IMR-90 (cell line): ENCODE data around the gene OTUB2. TPM values are rescaled to one million over a fixed set of nuclear protein-coding genes. Genes with fewer than 3 reads are reported as not detected.

ENCODE experiments used
- ATAC-seq: fragments of 200-7000 bp; cut with Tn5 transposase; 2 replicates; pipeline ENCODE4 v1.9.1; 2020; ENCODE audit warnings: low read depth, mild to moderate bottlenecking, moderate library complexity
- BruUV-seq: library from RNA; stranded (reverse); fragments of 400-500 nt; replicated peaks from 2 replicates; lab custom pipeline; 2021; lab: Mats Ljungman, UMichigan
- CTCF ChIA-PET: fragments of 300-600 bp; formaldehyde crosslinking; extraction: SDS; loops from one replicate; lab custom pipeline; 2021; ENCODE audit warnings: antibody characterized with exemption; lab: Yijun Ruan, JAX
- POLR2A ChIA-PET: fragments of 300-600 bp; sonication (Branson Sonifier 250); formaldehyde crosslinking; loops from one replicate; lab custom pipeline; 2022; ENCODE audit warnings: antibody characterized with exemption; ENCODE audit not compliant: unreplicated experiment; lab: Charles Lee
- DNase-seq: peaks from one replicate; pipeline ENCODE4 v3.0.0; 2013
- H2AFZ ChIP-seq: replicated peaks from 2 replicates; pipeline ENCODE3; 2013; ENCODE audit warnings: low read length, mild to moderate bottlenecking; ENCODE audit not compliant: poor library complexity
- H2AK5ac ChIP-seq: 2 replicates; pipeline ENCODE4 v1.6.1; 2013; ENCODE audit warnings: low read depth, low read length, inconsistent platforms
- H2AK9ac ChIP-seq: replicated peaks from 2 replicates; pipeline ENCODE3; 2013; ENCODE audit warnings: mild to moderate bottlenecking, low read depth, low read length, moderate library complexity; ENCODE audit not compliant: poor library complexity
- H2BK120ac ChIP-seq: 2 replicates; pipeline ENCODE4 v1.6.1; 2013; ENCODE audit warnings: low read depth, low read length, inconsistent platforms
- H2BK15ac ChIP-seq: 3 replicates; pipeline ENCODE4 v1.6.1; 2013; ENCODE audit warnings: low read depth, low read length, inconsistent platforms
- H2BK20ac ChIP-seq: 2 replicates; pipeline ENCODE4 v1.6.1; 2013; ENCODE audit warnings: low read depth, mild to moderate bottlenecking, inconsistent platforms, low read length, moderate library complexity
- H2BK5ac ChIP-seq: 2 replicates; pipeline ENCODE4 v1.6.1; 2013; ENCODE audit warnings: mild to moderate bottlenecking, low read depth, low read length, inconsistent platforms; ENCODE audit not compliant: poor library complexity, severe bottlenecking
- H3K14ac ChIP-seq: replicated peaks from 2 replicates; pipeline ENCODE4 v1.6.1; 2013; ENCODE audit warnings: low read depth, low read length, inconsistent platforms
- H3K18ac ChIP-seq: 2 replicates; pipeline ENCODE4 v1.6.1; 2013; ENCODE audit warnings: low read depth, low read length, control low read depth
- H3K23ac ChIP-seq: 2 replicates; pipeline ENCODE4 v1.6.1; 2013; ENCODE audit warnings: low read depth, low read length, inconsistent platforms
- H3K27ac ChIP-seq: 2 replicates; pipeline ENCODE4 v1.5.1; 2013; ENCODE audit warnings: mild to moderate bottlenecking, control low read depth, low read length; ENCODE audit not compliant: insufficient read depth
- H3K27me3 ChIP-seq: 2 replicates; pipeline ENCODE4 v1.6.1; 2013; ENCODE audit warnings: low read length; ENCODE audit not compliant: control insufficient read depth, insufficient read depth
- H3K36me3 ChIP-seq: 2 replicates; pipeline ENCODE4 v1.6.1; 2013; ENCODE audit warnings: low read length, mixed read lengths; ENCODE audit not compliant: control insufficient read depth, insufficient read depth
- H3K4ac ChIP-seq: 2 replicates; pipeline ENCODE4 v1.6.1; 2013; ENCODE audit warnings: low read depth, low read length, inconsistent platforms
- H3K4me1 ChIP-seq: 2 replicates; pipeline ENCODE4 v1.6.1; 2013; ENCODE audit warnings: low read length, mixed read lengths; ENCODE audit not compliant: control insufficient read depth, insufficient read depth
- H3K4me2 ChIP-seq: 2 replicates; pipeline ENCODE4 v1.6.1; 2013; ENCODE audit warnings: low read depth, mild to moderate bottlenecking, control low read depth, low read length, moderate library complexity
- H3K4me3 ChIP-seq: 2 replicates; pipeline ENCODE4 v1.5.1; 2013; ENCODE audit warnings: low read depth, mild to moderate bottlenecking, control low read depth, low read length, moderate library complexity; ENCODE audit not compliant: insufficient read depth
- H3K56ac ChIP-seq: 2 replicates; pipeline ENCODE4 v1.6.1; 2013; ENCODE audit warnings: low read length, inconsistent platforms; ENCODE audit not compliant: insufficient read depth; ENCODE audit errors: extremely low read depth
- H3K79me1 ChIP-seq, 2 experiments: 2 replicates each; pipeline ENCODE4 v1.6.1; 2013; ENCODE audit warnings: low read length in 2 of 2, inconsistent platforms in 1 of 2, low read depth in 1 of 2
- H3K9ac ChIP-seq: 2 replicates; pipeline ENCODE4 v1.6.1; 2013; ENCODE audit warnings: low read depth, low read length, control low read depth
- H3K9me1 ChIP-seq: 2 replicates; pipeline ENCODE4 v1.6.1; 2013; ENCODE audit warnings: low read length, inconsistent platforms; ENCODE audit not compliant: insufficient read depth
- H3K9me3 ChIP-seq: 2 replicates; pipeline ENCODE4 v1.6.1; 2013; ENCODE audit warnings: low read length; ENCODE audit not compliant: control insufficient read depth, insufficient read depth
- H4K20me1 ChIP-seq: 2 replicates; pipeline ENCODE4 v1.6.1; 2013; ENCODE audit warnings: low read length, inconsistent platforms; ENCODE audit not compliant: insufficient read depth
- H4K5ac ChIP-seq: 2 replicates; pipeline ENCODE4 v1.6.1; 2013; ENCODE audit warnings: mild to moderate bottlenecking, low read depth, low read length, control low read depth
- H4K8ac ChIP-seq, 2 experiments: 2 replicates each; pipeline ENCODE4 v1.6.1; 2013; ENCODE audit warnings: low read depth in 2 of 2, low read length in 2 of 2, control low read depth in 1 of 2, inconsistent platforms in 1 of 2
- H4K91ac ChIP-seq: 2 replicates; pipeline ENCODE4 v1.6.1; 2013; ENCODE audit warnings: low read depth, low read length, inconsistent platforms; ENCODE audit not compliant: insufficient read depth
- BHLHE40 ChIP-seq: fragments of 150-350 bp; IDR thresholded peaks from 2 replicates; pipeline ENCODE4 v1.6.1; 2016; ENCODE audit warnings: mild to moderate bottlenecking, low read depth, low read length
- CEBPB ChIP-seq: IDR thresholded peaks from 2 replicates; pipeline ENCODE4 v1.6.1; 2012; ENCODE audit warnings: low read depth, low read length, improper control_type of control experiment
- CHD1 ChIP-seq: IDR thresholded peaks from 2 replicates; pipeline ENCODE4 v1.6.1; 2012; ENCODE audit warnings: low read depth, low read length, improper control_type of control experiment
- FOS ChIP-seq: fragments of 150-350 bp; IDR thresholded peaks from 2 replicates; pipeline ENCODE4 v1.6.1; 2016; ENCODE audit warnings: low read depth, low read length
- MAFK ChIP-seq: IDR thresholded peaks from 2 replicates; pipeline ENCODE4 v1.6.1; 2012; ENCODE audit warnings: low read depth, low read length, improper control_type of control experiment
- MAZ ChIP-seq: IDR thresholded peaks from 2 replicates; pipeline ENCODE4 v1.6.1; 2012; ENCODE audit warnings: low read depth, mild to moderate bottlenecking, low read length, improper control_type of control experiment, moderate library complexity, borderline replicate concordance
- MXI1 ChIP-seq: IDR thresholded peaks from 2 replicates; pipeline ENCODE4 v1.6.1; 2012; ENCODE audit warnings: low read depth, mild to moderate bottlenecking, low read length, moderate library complexity, borderline replicate concordance
- NFE2L2 ChIP-seq: fragments of 150-350 bp; IDR thresholded peaks from 2 replicates; pipeline ENCODE4 v1.6.1; 2016; ENCODE audit warnings: low read depth, mild to moderate bottlenecking, low read length
- POLR2A ChIP-seq: IDR thresholded peaks from 2 replicates; pipeline ENCODE4 v1.6.1; 2012; ENCODE audit warnings: mild to moderate bottlenecking, low read depth, low read length
- RAD21 ChIP-seq: IDR thresholded peaks from 2 replicates; pipeline ENCODE4 v1.6.1; 2012; ENCODE audit warnings: low read length, improper control_type of control experiment
- RCOR1 ChIP-seq: IDR thresholded peaks from 2 replicates; pipeline ENCODE4 v1.6.1; 2012; ENCODE audit warnings: mild to moderate bottlenecking, low read length, improper control_type of control experiment; ENCODE audit not compliant: insufficient replicate concordance
- RFX5 ChIP-seq: IDR thresholded peaks from 2 replicates; pipeline ENCODE4 v1.8.0; 2012; ENCODE audit warnings: low read depth, mild to moderate bottlenecking, low read length, moderate library complexity
- SMC3 ChIP-seq: fragments of 150-350 bp; IDR thresholded peaks from 2 replicates; pipeline ENCODE4 v1.6.1; 2016; ENCODE audit warnings: low read depth, mild to moderate bottlenecking, antibody characterized with exemption, low read length, moderate library complexity
- WGBS, 2 experiments: methylation state at CpG; one replicate each; pipeline versions ENCODE4 v1.1.5 to v1.1.7; 2013; ENCODE audit warnings: missing lambda C conversion rate in 2 of 2; ENCODE audit not compliant: insufficient read length in 1 of 2; ENCODE audit errors: extremely low coverage in 2 of 2; 5-methylcytosine and 5-hydroxymethylcytosine counted together
- dilution Hi-C: fragments of 300-500 bp; cut with HindIII; formaldehyde crosslinking; loops from one replicate; pipeline ENCODE4 v1.14.3; 2018; ENCODE audit warnings: low sequenced_read_pairs; ENCODE audit not compliant: unreplicated experiment
- in situ Hi-C: fragments of 300-500 bp; cut with MboI; formaldehyde crosslinking; loops from 3 replicates; pipeline ENCODE4 v1.14.3; 2019; ENCODE audit warnings: low sequenced_read_pairs, inconsistent platforms, mixed read lengths
- intact Hi-C: fragments of 100-400 bp; cut with micrococcal nuclease; formaldehyde crosslinking; loops from 2 replicates; pipeline ENCODE4 v1.10.0; 2022
- polyA plus RNA-seq, 3 experiments: library from polyadenylated mRNA; depleted of rRNA; stranded (reverse); fragments of >200 nt; gene quantifications; 2 replicates each; pipeline ENCODE4 v1.2.3, GENCODE V29; 2012; ENCODE audit warnings: low replicate concordance in 1 of 3
- total RNA-seq: library from RNA; depleted of rRNA; stranded (reverse); fragments of >200 nt; gene quantifications from 2 replicates; pipeline ENCODE4 v1.2.3, GENCODE V29; 2012
- TF ChIP-seq, protein P1 (sequence below): fragments of 150-350 bp; IDR thresholded peaks from 2 replicates; pipeline ENCODE4 v1.6.1; 2016; ENCODE audit warnings: low read depth, mild to moderate bottlenecking, low read length, moderate library complexity, borderline replicate concordance
- TF ChIP-seq, protein P2 (sequence below): conservative IDR thresholded peaks from 2 replicates; pipeline ENCODE4 v1.5.1; 2012; ENCODE audit warnings: mild to moderate bottlenecking, low read depth, low read length, improper control_type of control experiment
- TF ChIP-seq, protein P3 (sequence below): fragments of 150-350 bp; IDR thresholded peaks from 2 replicates; pipeline ENCODE4 v1.6.1; 2017; ENCODE audit warnings: mild to moderate bottlenecking, antibody characterized with exemption, low read length, low read depth

The OTUB2 gene
- total and polyA plus RNA-seq, 2 of the 4 experiments (the other 2 are of a cell fraction): 1.1 to 2.5 TPM

DNA sequence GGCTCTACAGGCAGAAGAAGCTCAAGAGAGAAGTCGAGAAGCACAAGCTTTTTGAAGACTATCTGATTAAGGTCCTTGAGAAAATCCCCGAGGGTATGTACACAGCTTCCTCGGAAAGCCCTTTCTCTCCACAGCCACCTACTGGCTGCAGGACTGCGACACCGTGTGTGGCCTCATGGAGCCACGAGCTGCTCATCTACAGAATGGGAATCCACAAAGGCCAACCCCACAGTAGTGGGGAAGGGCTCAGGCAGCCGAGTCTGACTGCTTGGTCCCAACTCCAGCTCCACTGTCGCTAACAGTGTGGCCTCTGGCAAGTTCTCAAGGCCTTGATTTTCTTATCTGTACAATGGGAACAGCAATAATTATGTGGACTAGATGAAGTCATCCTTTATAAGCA, 26.6 kb upstream of the OTUB2 start:
- Histone ChIP-seq H3K14ac (no peak overlapping the region), H4K91ac (no peak overlapping the region), H3K4me1 (peaks cover 7% of the 10 kb centered on the region; the same call in 1 of the 2 replicates), H3K9me3 (no peaks in the 10 kb centered on the region), H2AFZ (no peak overlapping the region), H2BK20ac (no peak overlapping the region), H3K4me2 (no peak overlapping the region), H2BK15ac (no peak overlapping the region), H3K9me1 (no peaks in the 10 kb centered on the region; the same call in 1 of the 2 replicates), H3K9ac (no peak overlapping the region), H3K23ac (no peak overlapping the region), H4K5ac (no peak overlapping the region), H4K8ac (no peak overlapping the region), H3K4ac (no peak overlapping the region), H3K27ac (no peak overlapping the region), H3K56ac (no peak overlapping the region), H3K27me3 (peaks cover 18% of the 10 kb centered on the region), H2AK9ac (no peak overlapping the region), H4K20me1 (no peaks in the 10 kb centered on the region), H2BK120ac (no peak overlapping the region), H3K36me3 (no peaks in the 10 kb centered on the region), H3K79me1 (no peaks in the 10 kb centered on the region), H2BK5ac (no peak overlapping the region), H2AK5ac (no peak overlapping the region), H3K4me3 (no peak overlapping the region), H3K18ac (no peak overlapping the region)
- no TSS peak for BruUV-seq
- in situ Hi-C loops: no loop called here
- 50% methylated on average over 1 of the region's 8 CpGs; no CpG with 5 or more reads in 1 of the 2 experiments for WGBS, 2 experiments
- POLR2A ChIA-PET: no interaction called here
- no peak for ATAC-seq
- no peak for DNase-seq
- dilution Hi-C loops: no loop called here
- intact Hi-C loops: no loop called here
- TF ChIP-seq CEBPB (no peak), CHD1 (no peak), RAD21 (no peak), RCOR1 (no peak), RFX5 (no peak), MAZ (no peak), SMC3 (no peak), POLR2A (no peak), MXI1 (no peak), BHLHE40 (no peak), NFE2L2 (no peak), FOS (no peak), MAFK (no peak)
- TF ChIP-seq, protein P1, sequence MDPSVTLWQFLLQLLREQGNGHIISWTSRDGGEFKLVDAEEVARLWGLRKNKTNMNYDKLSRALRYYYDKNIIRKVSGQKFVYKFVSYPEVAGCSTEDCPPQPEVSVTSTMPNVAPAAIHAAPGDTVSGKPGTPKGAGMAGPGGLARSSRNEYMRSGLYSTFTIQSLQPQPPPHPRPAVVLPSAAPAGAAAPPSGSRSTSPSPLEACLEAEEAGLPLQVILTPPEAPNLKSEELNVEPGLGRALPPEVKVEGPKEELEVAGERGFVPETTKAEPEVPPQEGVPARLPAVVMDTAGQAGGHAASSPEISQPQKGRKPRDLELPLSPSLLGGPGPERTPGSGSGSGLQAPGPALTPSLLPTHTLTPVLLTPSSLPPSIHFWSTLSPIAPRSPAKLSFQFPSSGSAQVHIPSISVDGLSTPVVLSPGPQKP: no peak
- TF ChIP-seq, protein P2, sequence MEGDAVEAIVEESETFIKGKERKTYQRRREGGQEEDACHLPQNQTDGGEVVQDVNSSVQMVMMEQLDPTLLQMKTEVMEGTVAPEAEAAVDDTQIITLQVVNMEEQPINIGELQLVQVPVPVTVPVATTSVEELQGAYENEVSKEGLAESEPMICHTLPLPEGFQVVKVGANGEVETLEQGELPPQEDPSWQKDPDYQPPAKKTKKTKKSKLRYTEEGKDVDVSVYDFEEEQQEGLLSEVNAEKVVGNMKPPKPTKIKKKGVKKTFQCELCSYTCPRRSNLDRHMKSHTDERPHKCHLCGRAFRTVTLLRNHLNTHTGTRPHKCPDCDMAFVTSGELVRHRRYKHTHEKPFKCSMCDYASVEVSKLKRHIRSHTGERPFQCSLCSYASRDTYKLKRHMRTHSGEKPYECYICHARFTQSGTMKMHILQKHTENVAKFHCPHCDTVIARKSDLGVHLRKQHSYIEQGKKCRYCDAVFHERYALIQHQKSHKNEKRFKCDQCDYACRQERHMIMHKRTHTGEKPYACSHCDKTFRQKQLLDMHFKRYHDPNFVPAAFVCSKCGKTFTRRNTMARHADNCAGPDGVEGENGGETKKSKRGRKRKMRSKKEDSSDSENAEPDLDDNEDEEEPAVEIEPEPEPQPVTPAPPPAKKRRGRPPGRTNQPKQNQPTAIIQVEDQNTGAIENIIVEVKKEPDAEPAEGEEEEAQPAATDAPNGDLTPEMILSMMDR: no peak
- TF ChIP-seq, protein P3, sequence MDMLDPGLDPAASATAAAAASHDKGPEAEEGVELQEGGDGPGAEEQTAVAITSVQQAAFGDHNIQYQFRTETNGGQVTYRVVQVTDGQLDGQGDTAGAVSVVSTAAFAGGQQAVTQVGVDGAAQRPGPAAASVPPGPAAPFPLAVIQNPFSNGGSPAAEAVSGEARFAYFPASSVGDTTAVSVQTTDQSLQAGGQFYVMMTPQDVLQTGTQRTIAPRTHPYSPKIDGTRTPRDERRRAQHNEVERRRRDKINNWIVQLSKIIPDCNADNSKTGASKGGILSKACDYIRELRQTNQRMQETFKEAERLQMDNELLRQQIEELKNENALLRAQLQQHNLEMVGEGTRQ: no peak
- CTCF ChIA-PET: interaction anchor here (0.8 to 5.3 kb wide), 4 partner anchors 15 to 64 kb away, joined by 3 to 50 read pairs (median 6); no protein-coding TSS in a partner anchor
